Retina (tissue), 1 donor: ENCODE data around the gene AKAP7.
"Not testable (repeated sequence)": the region's sequence is repeated elsewhere in the genome, so short reads cannot be mapped to it uniquely, and the experiment has no call there.

Source experiments
- DNase-seq: peaks from one replicate; pipeline ENCODE4 v3.0.0-alpha.2; 2016

AKAP7 gene

DNA sequence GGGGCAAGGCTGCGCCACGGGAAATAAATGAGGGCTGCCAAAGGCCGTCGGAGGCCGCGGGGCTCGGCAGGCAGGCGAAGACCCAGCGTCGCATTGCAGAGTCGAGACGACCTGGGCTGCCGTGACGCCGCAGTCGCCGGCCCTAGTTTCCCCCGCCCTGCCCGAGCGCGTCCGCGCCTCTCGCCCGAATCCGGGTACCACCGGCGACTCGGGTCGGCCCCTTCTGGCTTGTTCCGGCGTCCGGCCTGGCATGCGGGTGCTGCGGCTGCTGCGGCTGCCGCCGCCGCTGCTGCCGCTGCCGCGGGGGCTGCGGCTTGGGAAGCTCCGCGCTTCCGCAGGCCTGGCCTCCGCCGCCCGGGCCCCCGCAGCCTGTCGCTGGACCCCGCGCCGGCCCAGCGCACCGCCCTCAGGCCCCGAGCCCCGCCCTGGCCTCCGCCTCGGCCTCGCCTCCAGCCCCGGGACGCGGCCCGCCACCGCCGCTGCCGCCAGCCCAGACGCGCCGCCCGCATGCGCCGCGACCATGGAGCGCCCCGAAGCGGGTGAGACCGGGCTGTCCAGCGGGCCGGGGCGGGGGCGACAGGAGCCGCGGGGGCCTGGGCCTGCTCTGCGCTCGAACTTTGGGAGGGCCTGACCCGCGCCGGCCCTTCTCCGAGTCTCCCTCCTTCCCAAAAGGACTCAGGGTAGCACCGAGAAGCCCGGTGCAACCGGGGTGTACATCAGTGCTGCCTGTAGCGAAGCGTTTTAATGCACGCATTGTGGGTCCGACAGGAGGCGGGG lies at the start of gene AKAP7:
AKAP7 (plus strand) TSS at position 224 of the 777 bp plus-strand sequence; CDS start at position 521, 297 bp downstream.
- peak; percentile 91 for DNase-seq

DNA sequence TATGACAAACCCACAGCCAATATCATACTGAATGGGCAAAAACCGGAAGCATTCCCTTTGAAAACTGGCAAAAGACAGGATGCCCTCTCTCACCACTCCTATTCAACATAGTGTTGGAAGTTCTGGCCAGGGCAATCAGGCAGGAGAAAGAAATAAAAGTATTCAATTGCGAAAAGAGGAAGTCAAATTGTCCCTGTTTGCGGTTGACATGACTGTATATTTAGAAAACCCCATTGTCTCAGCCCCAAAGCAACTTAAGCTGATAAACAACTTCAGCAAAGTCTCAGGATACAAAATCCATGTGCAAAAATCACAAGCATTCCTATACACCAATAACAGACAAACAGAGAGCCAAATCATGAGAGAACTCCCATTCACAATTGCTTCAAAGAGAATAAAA lies 44.9 kb upstream of the AKAP7 start:
- not testable (repeated sequence) for DNase-seq

DNA sequence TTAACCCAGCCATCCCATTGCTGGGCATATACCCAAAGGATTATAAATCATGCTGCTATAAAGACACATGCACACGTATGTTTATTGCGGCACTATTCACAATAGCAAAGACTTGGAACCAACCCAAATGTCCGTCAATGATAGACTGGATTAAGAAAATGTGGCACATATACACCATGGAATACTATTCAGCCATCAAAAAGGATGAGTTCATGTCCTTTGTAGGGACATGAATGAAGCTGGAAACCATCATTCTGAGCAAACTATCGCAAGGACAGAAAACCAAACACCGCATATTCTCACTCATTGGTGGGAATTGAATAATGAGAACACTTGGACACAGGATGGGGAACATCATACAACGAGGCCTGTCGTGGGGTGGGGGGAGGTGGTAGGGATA lies 43.3 kb upstream of the AKAP7 start:
- DNase-seq, result not testable (repeated sequence)

DNA sequence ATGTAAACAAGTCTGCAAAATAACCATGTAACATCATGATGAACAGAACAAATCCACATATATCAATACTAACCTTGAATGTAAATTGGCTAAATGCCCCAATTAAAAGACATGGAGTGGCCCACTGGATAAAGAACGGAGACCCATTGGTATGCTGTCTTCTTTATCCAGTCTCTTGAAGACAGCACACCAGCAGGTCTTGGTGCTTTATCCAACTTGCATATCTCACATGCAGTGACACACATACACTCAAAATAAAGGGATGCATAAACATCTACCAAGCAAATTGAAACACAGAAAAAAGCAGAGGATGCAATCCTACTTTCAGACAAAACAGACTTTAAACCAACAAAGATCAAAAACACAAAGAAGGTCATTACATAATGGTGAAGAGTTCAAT lies 41.9 kb upstream of the AKAP7 start:
- no peak for DNase-seq

DNA sequence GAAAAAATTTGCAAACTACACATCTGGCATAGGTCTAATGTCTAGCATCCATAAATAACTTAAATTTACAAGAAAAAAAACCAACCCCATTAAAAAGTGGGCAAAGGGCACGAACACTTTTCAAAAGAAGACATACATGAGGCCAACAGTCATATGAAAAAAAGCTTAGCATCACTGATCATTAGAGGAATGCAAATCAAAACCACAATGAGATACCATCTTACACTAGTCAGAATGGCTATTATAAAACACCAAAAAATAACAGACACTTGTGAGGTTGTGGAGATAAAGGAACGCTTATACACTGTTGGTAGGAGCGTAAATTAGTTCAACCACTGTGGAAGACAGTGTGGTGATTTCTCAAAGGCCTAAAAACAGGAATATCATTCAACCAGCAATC lies 38.5 kb upstream of the AKAP7 start:
- no peak for DNase-seq

DNA sequence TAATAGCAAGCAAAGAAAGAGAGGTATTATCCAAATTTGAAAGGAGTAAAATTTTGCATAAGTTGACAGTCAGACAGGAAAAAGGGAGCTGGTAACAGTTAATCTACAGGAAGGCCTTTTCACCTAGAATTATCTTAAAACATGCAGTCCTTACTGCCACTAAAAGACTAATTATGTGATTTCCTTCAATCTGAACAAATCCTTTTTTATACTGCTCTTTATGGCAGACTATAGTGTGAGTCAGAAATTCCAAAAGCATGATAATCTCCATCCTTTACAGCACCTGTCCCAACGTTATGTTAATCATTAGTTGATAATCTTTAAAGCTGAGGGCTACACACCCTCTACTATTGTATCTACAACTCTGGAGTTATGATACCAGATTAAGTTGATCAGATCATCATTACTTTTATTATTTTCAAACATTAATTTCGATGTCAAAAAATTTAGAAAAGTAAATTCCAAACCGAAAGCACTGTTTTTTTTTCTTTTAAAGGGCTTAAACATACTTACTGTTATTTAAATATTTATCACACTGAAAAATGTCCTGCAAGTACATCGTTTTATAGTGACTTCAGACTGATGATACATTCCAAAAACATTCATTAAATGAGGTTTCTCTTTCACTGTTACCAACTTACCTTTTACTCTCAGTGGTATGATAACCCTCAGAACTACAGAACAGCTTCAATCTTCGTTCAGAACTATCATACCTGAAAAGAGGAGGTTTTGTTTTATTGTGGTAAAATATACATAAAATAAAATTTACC lies 33.2 kb upstream of the AKAP7 start:
- no peak for DNase-seq

DNA sequence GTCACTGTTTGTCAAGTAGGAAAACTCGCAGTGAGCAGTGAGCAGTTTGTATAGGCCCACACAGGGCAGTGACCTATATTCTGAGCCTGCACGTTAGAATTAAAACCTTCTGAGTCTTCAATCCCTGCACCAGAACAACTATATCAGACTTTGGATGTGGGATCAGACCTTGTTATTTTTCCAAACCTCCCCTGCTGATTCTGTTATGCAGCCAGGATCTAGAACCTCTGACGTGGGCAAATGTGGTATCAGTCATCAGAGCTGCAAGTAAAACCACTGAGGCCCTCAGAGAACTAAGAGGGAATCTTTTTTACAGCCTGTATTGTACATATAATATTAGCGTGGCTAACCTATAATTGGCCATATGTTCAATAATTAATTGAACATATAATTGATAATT lies 32.0 kb upstream of the AKAP7 start:
- DNase-seq, result no peak

DNA sequence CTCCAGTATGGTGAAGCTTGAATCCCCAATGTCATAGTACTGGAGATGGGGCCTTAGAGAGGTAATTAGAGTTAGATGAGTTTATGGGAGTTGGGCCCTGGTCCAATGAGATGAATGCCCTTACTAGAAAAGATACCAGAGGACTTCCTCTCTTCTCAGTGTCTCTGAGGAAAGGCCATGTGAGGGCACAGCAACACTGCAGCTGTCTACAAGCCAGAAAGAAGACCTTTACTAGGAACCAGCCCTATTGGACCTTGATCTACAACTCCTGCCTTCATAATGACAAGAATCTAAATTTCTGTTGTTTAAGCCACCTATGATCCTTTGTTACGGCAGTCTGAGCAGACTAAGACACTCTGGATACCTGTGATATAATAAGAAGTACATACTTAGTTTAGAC lies 31.4 kb upstream of the AKAP7 start:
- DNase-seq, result no peak

DNA sequence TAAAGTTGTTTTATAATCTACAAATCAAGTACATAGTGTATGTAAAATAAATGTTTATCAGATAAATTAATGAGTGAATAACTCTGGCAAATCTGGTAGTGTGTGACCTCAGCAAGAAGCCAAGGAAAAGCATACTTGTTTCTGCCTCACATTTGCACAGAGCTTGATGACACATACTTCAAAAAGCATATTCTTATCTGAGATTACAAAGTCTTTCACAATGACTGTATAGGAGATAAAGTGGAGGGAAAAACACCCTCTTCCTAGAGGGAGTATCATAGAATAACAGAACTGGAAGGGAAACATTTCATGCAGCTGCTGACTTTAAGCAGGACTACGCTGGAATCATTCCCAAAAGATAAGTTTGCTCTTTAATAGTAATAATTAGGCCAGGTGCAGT lies 28.1 kb upstream of the AKAP7 start:
- DNase-seq, result no peak

DNA sequence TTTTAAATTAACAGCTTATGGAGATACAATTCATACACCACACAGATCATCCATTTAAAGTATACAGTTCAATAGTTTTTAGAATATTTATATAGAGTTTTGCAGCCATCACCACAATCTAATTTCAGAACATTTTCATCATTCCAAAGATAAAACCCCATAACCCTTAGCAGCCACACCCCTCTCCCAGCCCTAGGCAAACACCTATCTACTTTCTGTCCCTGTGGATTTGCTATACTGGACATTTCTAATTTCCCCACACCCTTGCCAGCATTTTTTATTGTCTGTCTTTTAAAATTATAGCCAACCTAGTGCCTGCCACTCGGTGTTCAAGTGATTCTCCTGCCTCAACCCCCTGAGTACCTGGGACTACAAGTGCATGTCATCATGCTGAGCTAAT lies 23.0 kb upstream of the AKAP7 start:
- no peak for DNase-seq

DNA sequence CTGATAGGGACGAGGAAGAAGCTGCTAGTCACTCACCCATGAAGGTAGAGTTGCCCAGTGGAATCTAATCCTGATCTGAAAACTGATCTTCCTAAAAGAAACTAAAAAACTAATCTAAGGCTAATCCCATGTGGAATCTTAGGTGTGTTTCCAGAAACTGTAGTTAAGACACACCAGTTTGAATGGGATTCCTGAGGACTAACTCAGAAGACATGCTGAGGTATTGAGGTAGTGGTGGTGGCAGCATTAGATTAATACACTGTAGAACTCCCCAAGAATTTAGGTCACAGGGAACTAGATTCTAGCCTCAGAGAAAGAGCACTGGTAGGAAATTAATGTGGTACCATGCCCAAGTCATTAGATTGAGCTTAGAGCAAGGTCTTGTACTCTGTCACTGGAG lies 19.6 kb upstream of the AKAP7 start:
- no peak for DNase-seq

DNA sequence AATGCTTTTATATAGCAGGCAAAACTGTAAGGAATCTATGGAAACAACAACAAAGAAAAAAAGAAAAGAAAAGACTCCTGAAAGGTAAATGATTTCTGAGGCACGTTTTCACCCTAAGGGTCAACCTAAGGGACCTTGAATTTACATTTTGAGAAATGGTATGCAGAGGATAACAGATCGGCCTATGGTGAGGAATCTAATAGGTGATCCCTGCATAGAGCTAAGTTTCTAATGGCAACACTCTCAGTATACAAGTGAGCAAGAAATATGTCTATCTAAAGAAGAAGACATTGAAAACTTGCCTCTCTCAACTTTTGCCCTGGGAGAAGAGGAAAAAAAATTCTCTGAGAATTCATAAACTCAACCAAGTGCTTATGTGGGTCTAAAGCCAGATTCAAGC lies 18.9 kb upstream of the AKAP7 start:
- DNase-seq, result no peak

DNA sequence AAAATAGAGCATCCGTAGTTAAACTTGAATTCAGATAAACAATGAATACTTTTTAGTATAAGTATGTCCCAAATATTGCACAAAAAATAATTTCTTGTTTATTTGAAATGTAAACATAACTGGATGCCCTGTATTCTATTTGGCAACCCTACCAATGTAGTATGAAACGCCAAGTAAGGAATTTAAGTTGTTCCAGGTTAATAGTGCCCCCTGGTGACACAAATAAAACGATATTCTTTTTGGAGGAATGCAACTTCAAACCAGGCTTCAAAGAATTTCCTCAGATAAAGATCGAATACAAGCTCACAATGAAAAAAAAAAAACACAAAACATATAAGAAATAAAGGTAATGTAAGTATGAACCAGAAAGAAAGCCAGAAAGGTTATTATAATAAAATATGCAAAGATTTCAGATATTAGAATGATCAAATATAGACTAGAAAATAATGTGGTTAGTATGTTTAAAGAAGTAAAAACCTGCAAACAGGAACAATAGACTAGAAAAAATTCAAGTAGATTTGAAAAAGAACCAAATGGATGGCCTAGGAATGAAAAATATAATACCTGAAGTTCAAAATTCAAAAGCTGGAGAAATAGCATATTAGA lies 18.4 kb upstream of the AKAP7 start:
- no peak for DNase-seq

DNA sequence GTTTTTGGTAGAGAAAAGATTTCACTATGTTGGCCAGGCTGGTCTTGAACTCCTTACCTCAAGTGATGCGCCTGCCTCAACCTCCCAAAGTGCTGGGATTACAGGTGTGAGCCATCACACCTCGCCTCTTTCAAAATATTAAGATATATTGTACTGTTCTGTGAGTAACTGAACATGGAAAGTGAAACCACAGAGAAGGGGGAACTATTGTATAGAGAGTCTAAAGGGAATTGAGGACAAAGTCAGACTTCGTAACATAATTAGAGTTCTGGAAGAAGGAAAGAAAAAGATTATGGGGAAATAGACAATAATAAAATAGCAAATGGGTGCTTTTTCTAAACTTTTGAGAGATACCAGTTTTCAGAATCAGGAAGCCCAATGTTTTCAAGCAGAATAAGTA lies 17.4 kb upstream of the AKAP7 start:
- DNase-seq, result no peak

DNA sequence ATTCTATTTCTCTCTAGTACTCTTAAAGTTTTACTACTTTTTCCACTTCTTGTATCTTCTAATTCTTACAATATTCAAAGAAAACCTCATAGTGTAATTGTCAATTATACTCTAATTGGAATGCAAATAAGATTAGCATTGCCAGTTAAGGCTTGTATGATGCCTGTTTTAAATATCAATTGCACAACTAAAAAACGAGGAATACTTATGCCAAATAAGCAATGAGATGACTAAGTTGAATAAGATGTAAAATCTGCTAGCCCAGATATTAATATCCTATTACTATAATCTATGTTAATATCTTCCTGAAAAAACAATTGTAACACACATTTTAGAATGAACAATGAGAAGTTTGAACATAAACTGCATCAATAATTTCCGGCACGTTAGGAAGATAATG lies 13.3 kb upstream of the AKAP7 start:
- DNase-seq, result no peak

DNA sequence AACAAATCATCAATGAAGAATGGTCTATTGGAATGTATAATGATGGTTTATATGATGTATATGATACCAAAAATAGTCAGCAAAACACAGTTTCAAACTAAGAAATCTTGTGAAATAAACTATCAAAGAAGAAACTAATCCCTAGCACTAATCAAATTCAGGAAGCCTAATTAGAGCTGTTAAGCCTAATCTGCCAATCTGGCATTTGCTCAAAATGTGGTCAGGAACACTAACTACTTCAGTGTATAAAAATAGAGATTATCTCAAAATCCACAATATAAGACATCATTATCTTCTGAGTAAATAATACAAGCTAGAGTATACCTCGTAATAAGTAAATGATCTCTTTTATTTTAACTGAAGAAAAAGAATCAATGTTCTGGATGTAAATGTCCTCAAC lies 12.8 kb upstream of the AKAP7 start:
- DNase-seq, result no peak

DNA sequence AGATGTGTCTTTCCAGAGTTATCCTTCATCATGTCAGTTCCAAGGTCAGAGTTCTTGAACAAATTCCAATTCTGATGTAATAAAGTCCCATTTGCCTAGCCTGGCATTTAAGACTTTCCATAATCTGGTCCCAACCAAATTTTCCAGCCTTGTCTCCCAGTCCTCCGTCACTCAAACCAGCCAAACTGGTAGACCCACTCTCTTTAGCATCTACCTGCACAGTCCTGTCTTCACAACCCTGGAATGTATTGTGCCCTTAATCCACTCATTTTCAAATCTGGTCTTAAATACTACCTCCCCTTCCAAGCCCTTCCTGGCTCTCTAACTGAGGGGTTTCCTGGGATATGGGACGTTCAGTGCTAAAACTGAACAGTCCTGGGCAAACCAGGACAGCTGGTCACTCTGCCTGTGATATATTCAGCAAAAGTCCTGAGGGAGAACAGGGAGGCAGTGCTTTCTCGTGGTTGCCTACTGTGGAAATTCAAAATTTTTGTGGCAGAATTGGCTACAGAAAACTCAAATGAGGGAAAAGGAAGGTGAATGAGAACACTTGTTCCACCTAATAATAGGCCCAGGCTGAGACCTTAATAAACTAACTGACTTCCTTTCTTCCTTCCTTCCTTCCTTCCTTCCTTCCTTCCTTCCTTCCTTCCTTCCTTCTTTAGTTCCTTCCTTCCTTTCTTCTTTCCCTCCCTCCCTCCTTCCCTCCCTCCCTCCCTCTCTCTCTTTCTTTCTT lies 10.8 kb upstream of the AKAP7 start:
- DNase-seq, result no peak

DNA sequence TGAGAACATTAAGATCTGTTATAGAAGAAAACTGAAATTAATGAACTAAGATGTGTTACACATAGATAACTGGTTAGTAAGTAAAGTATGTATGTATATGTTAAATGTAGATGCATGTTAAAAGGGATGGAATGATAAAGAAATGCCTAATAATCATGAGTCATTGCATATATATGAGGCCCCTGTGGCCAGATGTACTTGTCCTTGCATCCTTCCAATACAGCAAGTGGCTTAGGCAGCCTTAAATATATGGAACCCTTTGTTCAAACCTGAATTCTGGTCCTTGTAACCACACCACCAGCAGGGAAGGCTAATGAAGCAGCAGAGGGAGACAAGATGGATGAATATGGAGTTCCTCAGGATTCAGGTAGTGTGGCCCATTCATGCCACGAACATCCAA lies 9.8 kb upstream of the AKAP7 start:
- DNase-seq, result no peak

DNA sequence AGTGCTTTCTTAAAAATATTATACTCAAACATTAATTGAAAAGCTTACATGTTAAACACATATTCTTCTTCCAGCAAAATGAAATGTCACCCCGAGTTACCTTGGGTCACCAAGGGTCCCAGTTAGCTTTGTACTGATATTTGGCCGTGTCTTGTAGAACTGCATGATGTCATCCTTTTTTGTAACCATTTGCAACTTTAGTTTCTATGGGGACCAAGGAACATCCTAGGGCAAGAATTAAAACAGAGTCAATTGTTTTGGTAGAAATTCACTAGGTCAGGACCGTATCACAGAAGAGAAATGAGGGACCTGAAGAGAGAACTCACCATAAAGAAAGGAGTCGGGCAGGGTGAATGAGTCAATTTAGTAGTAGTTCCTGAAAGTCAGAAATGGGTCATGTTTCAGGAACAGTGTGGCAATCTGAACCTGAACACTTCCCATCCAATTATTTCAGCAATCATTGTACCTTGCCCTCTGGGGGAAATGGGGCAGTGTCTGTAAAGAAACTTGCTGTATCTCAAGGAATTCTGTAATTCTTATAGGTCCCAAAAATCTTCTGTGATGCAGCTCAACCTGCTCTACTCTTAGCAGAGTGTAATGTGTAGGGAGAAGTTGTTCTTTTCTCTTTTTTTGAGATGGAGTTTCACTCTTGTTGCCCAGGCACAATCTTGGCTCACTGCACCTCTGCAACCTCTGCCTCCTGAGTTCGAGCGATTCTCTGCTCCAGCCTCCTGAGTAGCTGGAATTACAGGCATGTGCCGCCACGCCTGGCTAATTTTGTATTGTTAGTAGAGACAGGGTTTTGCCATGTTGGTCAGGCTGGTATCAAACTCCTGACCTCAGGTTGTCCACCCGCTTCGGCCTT lies 5.3 kb upstream of the AKAP7 start:
- no peak for DNase-seq

DNA sequence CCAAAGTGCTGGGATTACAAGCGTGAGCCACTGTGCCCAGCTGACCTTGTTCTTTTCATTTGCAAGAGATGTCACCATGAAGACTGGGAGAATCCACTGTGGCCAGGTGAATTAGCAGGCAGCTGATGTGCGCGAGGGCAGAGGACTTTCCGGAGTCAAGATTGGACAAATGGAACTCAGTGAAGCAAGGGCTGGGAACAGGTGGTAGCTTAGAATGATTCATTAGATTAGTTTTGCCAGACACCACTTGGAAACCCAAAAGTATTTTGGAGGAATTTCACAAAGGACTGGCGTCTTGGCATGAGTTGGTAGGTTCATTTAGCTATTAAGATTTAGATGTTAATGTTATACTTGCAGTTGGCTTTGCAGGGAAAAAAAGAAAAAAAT lies 4.7 kb upstream of the AKAP7 start:
- no peak for DNase-seq

DNA sequence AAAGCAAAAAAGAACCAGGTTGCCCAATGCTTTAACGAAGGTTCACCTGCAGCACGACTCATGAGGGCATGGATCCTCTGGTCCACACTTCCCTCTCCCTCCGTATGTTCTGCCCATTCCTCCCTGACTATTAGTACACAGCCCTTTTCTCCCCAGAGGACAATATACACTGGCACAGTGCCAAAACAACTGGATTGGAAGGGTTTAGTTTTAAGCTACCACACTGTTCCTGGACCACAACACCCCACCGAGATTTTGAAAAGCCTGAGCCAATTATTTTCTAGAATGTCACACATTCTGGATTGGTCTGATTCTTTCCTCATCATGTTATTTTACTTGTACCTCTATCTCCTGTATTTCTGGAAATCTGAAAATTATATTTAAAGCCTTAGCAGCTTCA lies 2.9 kb upstream of the AKAP7 start:
- no peak for DNase-seq

DNA sequence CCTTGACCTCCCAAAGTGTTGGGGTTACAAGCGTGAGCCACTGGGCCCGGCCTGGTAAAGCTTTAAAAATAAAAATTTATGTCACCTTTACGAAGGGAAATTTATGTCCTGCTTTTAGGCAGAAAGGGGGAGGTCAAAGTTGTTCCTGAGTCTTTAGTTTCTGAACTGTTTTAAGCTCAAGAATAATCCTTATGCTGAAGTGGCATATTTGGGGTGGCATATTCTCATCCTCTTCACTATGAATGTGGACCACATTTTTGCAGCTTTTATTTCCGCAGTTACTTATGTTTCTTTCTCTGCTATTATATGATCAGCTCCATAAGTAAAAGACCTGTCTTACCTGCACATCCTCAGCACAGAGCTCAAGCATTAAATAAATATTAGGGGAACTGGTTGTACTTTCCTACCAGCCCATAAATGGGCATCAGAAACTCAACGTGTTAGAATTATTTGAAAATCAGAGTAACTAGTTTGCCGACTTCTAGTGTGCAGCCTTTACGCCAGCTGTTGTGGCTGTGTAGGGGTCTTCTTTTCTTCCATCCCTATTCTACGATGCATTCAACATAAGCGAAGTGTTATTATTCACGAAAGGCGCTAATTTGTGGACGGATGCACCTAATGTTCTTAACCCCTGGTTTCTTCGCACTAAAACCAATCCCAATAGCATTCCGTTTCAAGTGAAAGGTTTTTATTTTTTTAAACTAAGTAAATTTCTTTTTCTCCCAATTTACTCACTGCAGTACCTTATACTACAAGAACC lies 867 bp upstream of the AKAP7 start:
- no peak for DNase-seq
